Activated T-helper 2 cell treated with anti-CD3 and anti-CD28 coated beads, Interferon-gamma antibody, Interleukin-2, Interleukin-4, amounts not matched to agents 10 μg/mL and 5 μg/mL and 100 μg/mL, durations not matched to agents 14 hours and 24 hours and 36 hours (primary cell): ENCODE results near the gene ASB3. TPM values are rescaled to one million over a fixed set of nuclear protein-coding genes. Genes with fewer than 3 reads are reported as not detected.
"Not testable (repeated sequence)": the region's sequence is repeated elsewhere in the genome, so short reads cannot be mapped to it uniquely, and the experiment has no call there.

ENCODE experiments used
- DNase-seq: peaks from one replicate; pipeline ENCODE4 v3.0.0; 2021; ENCODE audit warnings: low spot score
- H3K27ac Mint-ChIP-seq: one replicate; pipeline ENCODE4 v1.8.0; 2021; ENCODE audit warnings: mixed read lengths
- H3K27me3 Mint-ChIP-seq: one replicate; pipeline ENCODE4 v1.8.0; 2021; ENCODE audit warnings: low read depth, mixed read lengths
- H3K36me3 Mint-ChIP-seq: one replicate; pipeline ENCODE4 v1.8.0; 2021; ENCODE audit warnings: low read depth, mixed read lengths
- H3K4me1 Mint-ChIP-seq: one replicate; pipeline ENCODE4 v1.8.0; 2021; ENCODE audit warnings: low read depth, mixed read lengths
- H3K4me3 Mint-ChIP-seq: one replicate; pipeline ENCODE4 v1.8.0; 2021; ENCODE audit warnings: low read depth, mild to moderate bottlenecking, moderate library complexity, mixed read lengths
- H3K9me3 Mint-ChIP-seq: one replicate; pipeline ENCODE4 v1.8.0; 2021; ENCODE audit warnings: mixed read lengths
- intact Hi-C: fragments of 100-400 bp; cut with micrococcal nuclease; formaldehyde crosslinking; loops from one replicate; pipeline ENCODE4 v1.15.1; 2023
- total RNA-seq: library from RNA; stranded (reverse); gene quantifications from 2 replicates; pipeline ENCODE4 v1.2.3, GENCODE V29; 2022

ASB3 gene
- total RNA-seq, 1 donor from 2014 or later: 26.4 TPM

- H3K36me3 Mint-ChIP-seq, H3K27me3 Mint-ChIP-seq, intact Hi-C loops, H3K9me3 Mint-ChIP-seq, H3K27ac Mint-ChIP-seq, H3K4me1 Mint-ChIP-seq, DNase-seq, H3K4me3 Mint-ChIP-seq: not testable (repeated sequence)
Measured at GRCh38 chr2:53658474-53658873, 128.3 kb downstream of the ASB3 start.

- Mint-ChIP-seq H3K36me3 (no peaks in the 10 kb centered on the region), H3K9me3 (no peaks in the 10 kb centered on the region), H3K27ac (no peak overlapping the region), H3K4me3 (no peak overlapping the region), H3K27me3 (peaks cover 3% of the 10 kb centered on the region), H3K4me1 (no peaks in the 10 kb centered on the region)
- intact Hi-C loops: no loop called here
- no peak for DNase-seq
Measured at GRCh38 chr2:53655256-53655655, 131.5 kb downstream of the ASB3 start.

- H3K27ac Mint-ChIP-seq: no peak overlapping the region
- H3K4me3 Mint-ChIP-seq: no peak overlapping the region
- H3K36me3 Mint-ChIP-seq: no peaks in the 10 kb centered on the region
- H3K9me3 Mint-ChIP-seq: no peaks in the 10 kb centered on the region
- H3K27me3 Mint-ChIP-seq: peaks cover 3% of the 10 kb centered on the region
- H3K4me1 Mint-ChIP-seq: no peaks in the 10 kb centered on the region
- intact Hi-C loops: no loop called here
- DNase-seq: no peak
Measured at GRCh38 chr2:53654396-53654795, 132.4 kb downstream of the ASB3 start.

GRCh38 chr2:53652131-53652530 lies 134.6 kb downstream of the ASB3 start:
- DNase-seq: no peak
- Mint-ChIP-seq H3K4me1 (no peaks in the 10 kb centered on the region), H3K27me3 (peaks cover 3% of the 10 kb centered on the region), H3K4me3 (no peak overlapping the region), H3K27ac (no peak overlapping the region), H3K36me3 (no peaks in the 10 kb centered on the region), H3K9me3 (no peaks in the 10 kb centered on the region)
- intact Hi-C loops: no loop called here

- DNase-seq: no peak
- intact Hi-C loops: no loop called here
- no peaks in the 10 kb centered on the region for H3K36me3 Mint-ChIP-seq
Measured at GRCh38 chr2:53646788-53647187, 140.0 kb downstream of the ASB3 start.

GRCh38 chr2:53641290-53641689 lies 145.5 kb downstream of the ASB3 start:
- DNase-seq: no peak
- H3K27me3 Mint-ChIP-seq: peaks cover 5% of the 10 kb centered on the region
- no peak overlapping the region for H3K27ac Mint-ChIP-seq
- no peak overlapping the region for H3K4me3 Mint-ChIP-seq
- intact Hi-C loops: no loop called here
- H3K36me3 Mint-ChIP-seq: no peaks in the 10 kb centered on the region
- H3K9me3 Mint-ChIP-seq: no peaks in the 10 kb centered on the region
- H3K4me1 Mint-ChIP-seq: no peaks in the 10 kb centered on the region

More at GRCh38 chr2:53646788-53647187, 140.0 kb downstream of the ASB3 start:
- Mint-ChIP-seq H3K9me3 (no peaks in the 10 kb centered on the region), H3K4me3 (no peak overlapping the region), H3K4me1 (no peaks in the 10 kb centered on the region), H3K27me3 (peaks cover under 1% of the 10 kb centered on the region), H3K27ac (no peak overlapping the region)

- Mint-ChIP-seq H3K4me3 (no peak overlapping the region), H3K36me3 (no peaks in the 10 kb centered on the region), H3K27me3 (peaks cover 5% of the 10 kb centered on the region), H3K27ac (no peak overlapping the region), H3K4me1 (no peaks in the 10 kb centered on the region), H3K9me3 (no peaks in the 10 kb centered on the region)
- intact Hi-C loops: no loop called here
- DNase-seq: no peak
Measured at GRCh38 chr2:53640466-53640865, 146.3 kb downstream of the ASB3 start.

GRCh38 chr2:53636596-53636995 lies 150.2 kb downstream of the ASB3 start:
- H3K4me3 Mint-ChIP-seq: no peak overlapping the region

GRCh38 chr2:53636109-53636508 lies 150.6 kb downstream of the ASB3 start:
- H3K36me3 Mint-ChIP-seq: no peaks in the 10 kb centered on the region
- H3K4me3 Mint-ChIP-seq: no peak overlapping the region
- peaks cover 5% of the 10 kb centered on the region for H3K27me3 Mint-ChIP-seq
- peaks cover 3% of the 10 kb centered on the region for H3K4me1 Mint-ChIP-seq
- intact Hi-C loops: no loop called here
- H3K27ac Mint-ChIP-seq: no peak overlapping the region
- no peak for DNase-seq
- H3K9me3 Mint-ChIP-seq: no peaks in the 10 kb centered on the region

More at GRCh38 chr2:53636596-53636995, 150.2 kb downstream of the ASB3 start:
- H3K4me1 Mint-ChIP-seq: peaks cover 3% of the 10 kb centered on the region
- no peaks in the 10 kb centered on the region for H3K9me3 Mint-ChIP-seq
- intact Hi-C loops: no loop called here
- H3K27ac Mint-ChIP-seq: no peak overlapping the region
- no peaks in the 10 kb centered on the region for H3K36me3 Mint-ChIP-seq
- DNase-seq: no peak
- H3K27me3 Mint-ChIP-seq: peaks cover 5% of the 10 kb centered on the region

GRCh38 chr2:53635694-53636093 lies 151.1 kb downstream of the ASB3 start:
- no peak overlapping the region for H3K4me3 Mint-ChIP-seq
- intact Hi-C loops: no loop called here
- no peaks in the 10 kb centered on the region for H3K9me3 Mint-ChIP-seq
- no peak for DNase-seq
- H3K36me3 Mint-ChIP-seq: no peaks in the 10 kb centered on the region
- H3K27ac Mint-ChIP-seq: no peak overlapping the region
- peaks cover 3% of the 10 kb centered on the region for H3K4me1 Mint-ChIP-seq
- peaks cover 5% of the 10 kb centered on the region for H3K27me3 Mint-ChIP-seq

- no peak overlapping the region for H3K4me3 Mint-ChIP-seq
- no peaks in the 10 kb centered on the region for H3K36me3 Mint-ChIP-seq
- H3K9me3 Mint-ChIP-seq: no peaks in the 10 kb centered on the region
- peaks cover 5% of the 10 kb centered on the region for H3K27me3 Mint-ChIP-seq
- intact Hi-C loops: no loop called here
- peaks cover 3% of the 10 kb centered on the region for H3K4me1 Mint-ChIP-seq
- no peak for DNase-seq
- no peak overlapping the region for H3K27ac Mint-ChIP-seq
Measured at GRCh38 chr2:53633441-53633840, 153.3 kb downstream of the ASB3 start.

GRCh38 chr2:53632714-53633113 lies 154.0 kb downstream of the ASB3 start:
- no peak for DNase-seq
- H3K27ac Mint-ChIP-seq: no peak overlapping the region
- no peaks in the 10 kb centered on the region for H3K36me3 Mint-ChIP-seq
- peaks cover 5% of the 10 kb centered on the region for H3K27me3 Mint-ChIP-seq
- no peaks in the 10 kb centered on the region for H3K9me3 Mint-ChIP-seq
- H3K4me1 Mint-ChIP-seq: peaks cover 3% of the 10 kb centered on the region
- H3K4me3 Mint-ChIP-seq: no peak overlapping the region
- intact Hi-C loops: no loop called here

GRCh38 chr2:53632126-53632460 lies 154.7 kb downstream of the ASB3 start:
- no peak overlapping the region for H3K4me3 Mint-ChIP-seq
- no peaks in the 10 kb centered on the region for H3K36me3 Mint-ChIP-seq
- peaks cover 3% of the 10 kb centered on the region for H3K4me1 Mint-ChIP-seq
- no peaks in the 10 kb centered on the region for H3K9me3 Mint-ChIP-seq
- H3K27ac Mint-ChIP-seq: no peak overlapping the region
- DNase-seq: no peak
- intact Hi-C loops: no loop called here
- peaks cover 3% of the 10 kb centered on the region for H3K27me3 Mint-ChIP-seq
